HTERT RPE-1 (cell line): ENCODE results near the gene IQCB1.
"Not testable (repeated sequence)": the region's sequence is repeated elsewhere in the genome, so short reads cannot be mapped to it uniquely, and the experiment has no call there.

Experiments
- in situ Hi-C: fragments of 300-500 bp; cut with MboI; formaldehyde crosslinking; loops from 4 replicates; pipeline ENCODE4 v1.14.3; 2020; ENCODE audit warnings: low sequenced_read_pairs

IQCB1 gene, protein sequence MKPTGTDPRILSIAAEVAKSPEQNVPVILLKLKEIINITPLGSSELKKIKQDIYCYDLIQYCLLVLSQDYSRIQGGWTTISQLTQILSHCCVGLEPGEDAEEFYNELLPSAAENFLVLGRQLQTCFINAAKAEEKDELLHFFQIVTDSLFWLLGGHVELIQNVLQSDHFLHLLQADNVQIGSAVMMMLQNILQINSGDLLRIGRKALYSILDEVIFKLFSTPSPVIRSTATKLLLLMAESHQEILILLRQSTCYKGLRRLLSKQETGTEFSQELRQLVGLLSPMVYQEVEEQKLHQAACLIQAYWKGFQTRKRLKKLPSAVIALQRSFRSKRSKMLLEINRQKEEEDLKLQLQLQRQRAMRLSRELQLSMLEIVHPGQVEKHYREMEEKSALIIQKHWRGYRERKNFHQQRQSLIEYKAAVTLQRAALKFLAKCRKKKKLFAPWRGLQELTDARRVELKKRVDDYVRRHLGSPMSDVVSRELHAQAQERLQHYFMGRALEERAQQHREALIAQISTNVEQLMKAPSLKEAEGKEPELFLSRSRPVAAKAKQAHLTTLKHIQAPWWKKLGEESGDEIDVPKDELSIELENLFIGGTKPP

DNA sequence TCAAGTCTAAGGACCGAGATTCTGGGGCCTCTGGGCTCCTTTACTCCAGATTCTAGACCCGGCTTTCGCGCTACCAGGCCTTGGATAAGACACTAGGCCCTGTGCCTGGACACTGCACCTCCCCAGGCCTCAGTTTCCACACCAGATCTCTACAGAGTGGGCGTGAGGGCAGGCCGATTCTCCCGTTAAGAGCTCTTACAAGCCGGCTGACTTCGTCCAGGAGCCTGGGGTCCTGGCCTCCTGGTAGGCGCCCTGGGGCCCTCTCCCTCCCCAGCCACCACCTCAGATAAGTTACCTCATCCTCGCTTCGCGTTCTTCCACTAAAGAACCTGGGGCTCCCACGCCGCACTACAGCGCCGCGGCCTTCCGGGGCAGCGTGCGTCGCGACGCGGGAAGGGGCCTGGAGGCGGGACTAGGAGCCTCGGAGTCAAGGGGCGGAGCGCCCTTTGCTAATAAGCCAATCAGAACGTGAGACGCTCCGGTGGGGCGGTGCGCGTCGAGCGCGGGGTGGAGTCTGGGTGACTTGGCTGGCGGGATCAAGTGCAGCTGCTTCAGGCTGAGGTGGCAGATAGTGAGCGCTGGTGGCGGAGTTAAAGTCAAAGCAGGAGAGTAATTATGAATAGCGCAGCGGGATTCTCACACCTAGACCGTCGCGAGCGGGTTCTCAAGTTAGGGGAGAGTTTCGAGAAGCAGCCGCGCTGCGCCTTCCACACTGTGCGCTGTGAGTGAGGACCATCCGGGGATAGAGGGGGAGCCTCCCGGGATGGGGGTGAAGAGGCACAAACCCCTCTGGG, at the start of gene IQCB1, which contains the start of gene EAF2:
IQCB1 (minus strand) TSS at position 390 of the 794 bp plus-strand sequence. CDS start 6,100 bp downstream, outside the sequence.
EAF2 (plus strand) TSS at position 539 of the 794 bp plus-strand sequence; CDS start at position 616, 77 bp downstream.
- in situ Hi-C loops = no loop called here

DNA sequence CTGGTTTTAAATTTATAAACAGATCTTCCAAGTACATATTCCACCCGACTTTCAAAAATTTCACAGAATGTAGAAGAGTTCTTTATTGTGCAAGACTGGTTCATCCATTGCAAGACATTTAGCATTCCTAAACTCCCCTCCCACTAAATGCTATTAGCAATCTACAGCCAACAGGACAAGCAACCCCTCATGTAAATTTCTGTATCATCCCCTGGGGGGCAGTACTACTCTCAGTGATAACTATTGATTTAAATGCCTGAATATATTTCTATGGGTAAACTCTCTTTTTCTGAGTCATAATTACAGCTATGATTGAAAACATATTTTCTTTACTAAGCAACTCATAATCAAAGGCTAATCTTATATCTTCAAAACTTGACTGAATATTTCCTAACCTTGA, 48.6 kb upstream of the IQCB1 start:
- in situ Hi-C loops = no loop called here

DNA sequence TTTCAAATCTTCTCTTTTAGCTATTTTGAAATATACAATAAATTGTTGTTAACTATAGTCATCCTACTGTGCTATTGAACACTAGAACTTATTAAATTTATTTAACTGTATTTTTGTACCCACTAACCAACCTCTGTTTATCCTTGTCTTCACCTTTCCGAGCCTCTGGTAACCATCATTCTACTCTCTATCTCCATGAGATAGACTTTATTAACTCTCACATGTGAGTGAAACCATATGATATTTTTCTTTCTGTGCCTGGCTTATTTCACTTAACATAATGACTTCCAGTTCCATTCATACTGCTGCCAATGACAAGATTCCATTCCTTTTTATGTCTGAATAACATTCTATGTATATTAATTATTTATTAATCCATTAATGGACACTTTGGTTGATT, 43.6 kb upstream of the IQCB1 start:
- in situ Hi-C loops = no loop called here

DNA sequence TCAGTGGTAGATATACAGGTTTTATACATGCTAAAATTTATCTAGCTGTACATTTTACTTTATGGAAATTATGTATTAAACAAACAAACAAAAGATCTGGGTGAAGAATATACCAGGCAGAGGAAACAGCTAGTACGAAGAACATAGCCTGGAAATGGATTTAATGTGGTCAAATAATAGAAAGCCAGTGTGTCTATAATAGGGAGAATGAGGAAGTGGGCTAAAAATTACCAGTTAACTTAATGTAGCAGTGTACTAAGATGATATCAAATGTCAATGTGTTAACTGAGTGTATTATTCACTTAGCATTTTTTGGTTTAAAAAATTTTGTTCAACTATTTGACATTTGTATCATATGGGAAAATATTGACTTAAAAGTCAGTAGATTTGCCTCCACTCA, 36.6 kb upstream of the IQCB1 start:
- in situ Hi-C loops = no loop called here

DNA sequence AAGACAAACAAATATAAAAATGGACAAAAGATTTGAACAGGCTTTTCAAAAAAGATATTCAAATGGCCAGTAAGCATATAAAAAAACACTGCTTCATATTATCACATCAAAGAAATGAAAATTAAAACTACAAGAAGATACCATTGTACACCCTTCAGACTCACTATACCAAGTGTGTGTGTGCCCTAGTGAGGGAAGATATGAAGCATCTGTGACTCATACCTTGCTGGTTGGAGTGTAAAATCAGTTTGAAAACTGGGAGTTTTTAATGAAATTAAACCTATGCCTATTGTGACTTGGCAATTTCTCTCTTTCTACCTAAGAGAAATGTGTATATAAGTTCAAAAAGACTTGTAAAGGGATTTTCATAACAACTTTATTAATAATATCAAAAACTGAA, 35.9 kb upstream of the IQCB1 start:
- in situ Hi-C loops = no loop called here

DNA sequence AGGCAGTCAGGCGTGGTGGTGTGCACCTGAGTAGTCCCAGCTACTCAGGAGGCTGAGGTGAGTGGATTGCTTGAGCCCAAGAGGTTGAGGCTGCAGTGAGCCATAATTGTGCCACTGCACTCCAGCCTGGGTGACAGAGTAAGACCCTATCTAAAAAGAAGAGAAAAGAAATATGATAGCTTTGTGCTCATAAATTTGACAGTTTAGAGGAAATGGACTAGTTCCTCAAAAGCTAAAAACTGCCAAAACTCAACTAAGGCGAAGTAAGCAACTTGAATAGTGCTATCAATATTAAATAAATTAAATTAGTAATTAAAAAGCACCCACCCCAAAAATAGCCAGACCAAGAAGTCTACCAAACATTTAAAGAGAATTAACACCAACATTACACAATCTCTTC, 34.9 kb upstream of the IQCB1 start:
- in situ Hi-C loops = no loop called here

DNA sequence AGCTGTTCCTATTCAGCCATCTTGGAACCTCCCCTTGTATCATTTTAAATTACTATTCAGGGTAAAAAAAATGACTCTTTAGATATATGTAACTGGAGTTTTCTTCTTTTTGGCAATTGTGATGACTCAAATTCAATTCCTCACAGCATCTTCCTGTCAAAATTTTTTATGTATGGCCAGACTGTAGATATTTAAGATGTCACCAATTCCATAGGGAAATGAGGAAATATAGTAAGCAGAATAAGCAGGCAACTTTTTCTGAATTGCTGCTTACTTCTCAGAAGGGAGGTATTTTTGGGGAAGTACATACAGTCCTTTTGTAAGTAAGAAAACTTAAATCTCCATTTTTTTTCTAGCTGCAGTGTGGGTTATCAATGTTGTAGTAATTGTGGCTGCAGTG, 28.9 kb upstream of the IQCB1 start:
- in situ Hi-C loops = no loop called here

DNA sequence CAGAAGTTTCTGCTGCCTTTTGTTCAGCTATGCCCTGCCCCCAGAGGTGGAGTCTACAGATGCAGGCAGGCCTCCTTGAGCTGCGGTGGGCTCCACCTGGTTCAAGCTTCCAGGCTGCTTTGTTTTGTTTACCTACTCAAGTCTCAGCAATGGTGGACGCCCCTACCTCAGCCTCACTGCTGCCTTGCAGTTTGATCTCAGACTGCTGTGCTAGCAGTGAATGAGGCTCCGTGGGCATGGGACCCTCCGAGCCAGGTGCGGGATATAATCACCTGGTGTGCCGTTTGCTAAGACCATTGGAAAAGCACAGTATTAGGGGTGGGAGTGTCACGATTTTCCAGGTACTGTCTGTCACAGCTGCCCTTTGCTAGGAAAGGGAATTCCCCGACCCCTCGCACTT, 28.4 kb upstream of the IQCB1 start:
- in situ Hi-C loops = not testable (repeated sequence)

DNA sequence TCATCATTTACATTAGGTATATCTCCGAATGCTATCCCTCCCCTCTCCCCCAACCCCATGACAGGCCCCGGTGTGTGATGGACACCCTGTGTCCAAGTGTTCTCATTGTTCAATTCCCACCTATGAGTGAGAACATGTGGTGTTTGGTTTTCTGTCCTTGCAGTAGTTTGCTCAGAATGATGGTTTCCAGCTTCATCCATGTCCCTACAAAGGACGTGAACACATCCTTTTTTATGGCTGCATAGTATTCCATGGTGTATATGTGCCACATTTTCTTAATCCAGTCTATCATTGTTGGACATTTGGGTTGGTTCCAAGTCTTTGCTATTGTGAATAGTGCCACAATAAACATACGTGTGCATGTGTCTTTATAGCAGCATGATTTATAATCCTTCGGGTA, 22.9 kb upstream of the IQCB1 start:
- in situ Hi-C loops = not testable (repeated sequence)

DNA sequence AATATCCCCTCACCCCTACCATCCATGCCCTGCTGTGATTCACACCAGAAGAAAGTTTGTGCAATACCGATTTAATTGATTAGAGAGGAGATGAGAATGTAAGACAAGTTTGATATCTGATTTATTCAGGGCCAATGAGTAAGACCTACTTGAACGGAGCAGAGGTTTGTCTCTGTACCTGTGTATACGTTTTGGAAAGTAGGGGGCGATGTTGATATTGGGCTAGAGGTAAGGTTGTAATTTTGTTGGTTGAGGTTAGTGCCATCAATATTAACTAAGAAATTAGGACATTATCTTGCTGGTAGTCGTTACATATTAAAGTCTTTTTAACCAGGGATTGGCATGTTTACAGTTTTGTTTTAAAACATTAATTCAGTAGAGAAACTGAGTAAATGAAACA, 20.7 kb upstream of the IQCB1 start:
- in situ Hi-C loops = no loop called here

DNA sequence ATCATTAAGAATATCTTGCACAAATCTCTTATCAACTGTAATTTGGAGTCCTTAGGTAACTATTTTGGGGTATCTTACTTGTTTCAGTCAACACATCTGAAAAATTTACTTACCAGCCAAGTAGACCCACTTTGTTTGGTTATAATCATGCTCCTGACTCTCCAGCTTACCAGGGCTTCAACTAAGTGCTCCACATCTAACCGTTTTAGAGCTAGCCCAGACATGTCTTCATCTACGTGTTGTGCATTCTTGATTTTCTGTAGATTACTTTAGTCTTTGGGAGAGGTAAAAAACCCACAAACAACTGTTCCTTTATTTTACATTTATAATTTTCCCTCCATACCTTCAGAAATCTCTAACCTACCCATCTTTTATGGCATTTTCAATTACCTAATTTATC, 17.4 kb upstream of the IQCB1 start:
- in situ Hi-C loops = no loop called here

DNA sequence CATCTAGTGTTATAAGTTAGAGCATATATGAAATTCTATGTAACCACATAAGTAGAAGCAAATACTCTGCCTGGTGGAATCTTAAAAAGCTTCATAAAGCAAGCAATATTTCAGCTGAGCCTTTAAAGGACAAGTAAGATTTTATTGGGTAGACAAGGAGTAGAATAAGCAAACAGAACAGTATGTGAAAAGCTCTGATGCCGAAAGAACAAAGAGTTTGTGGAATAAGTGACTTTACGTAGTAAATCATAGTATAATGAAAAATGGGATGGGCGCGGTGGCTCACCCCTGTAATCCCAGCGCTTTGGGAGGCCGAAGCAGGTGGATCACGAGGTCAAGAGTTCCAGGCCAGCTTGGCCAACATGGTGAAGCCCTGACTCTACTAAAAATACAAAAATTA, 10.0 kb upstream of the IQCB1 start:
- in situ Hi-C loops = no loop called here

DNA sequence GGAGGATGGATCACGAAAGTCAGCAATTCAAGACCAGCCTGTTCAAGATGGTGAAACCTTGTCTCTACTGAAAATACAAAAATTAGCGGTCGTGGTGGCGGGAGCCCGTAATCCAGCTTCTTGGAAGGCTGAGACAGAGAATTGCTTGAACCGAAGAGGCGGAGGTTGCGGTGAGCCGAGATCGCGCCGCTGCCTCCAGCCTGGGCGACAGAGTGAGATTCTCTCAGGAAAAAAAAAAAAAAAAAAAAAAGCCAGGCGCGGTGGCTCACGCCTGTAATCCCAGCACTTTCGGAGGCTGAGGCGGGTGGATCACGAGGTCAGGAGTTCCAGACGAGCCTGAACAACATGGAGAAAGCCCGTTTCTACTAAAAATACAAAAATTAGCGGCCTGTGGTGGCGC, 5.1 kb upstream of the IQCB1 start:
- in situ Hi-C loops = no loop called here

DNA sequence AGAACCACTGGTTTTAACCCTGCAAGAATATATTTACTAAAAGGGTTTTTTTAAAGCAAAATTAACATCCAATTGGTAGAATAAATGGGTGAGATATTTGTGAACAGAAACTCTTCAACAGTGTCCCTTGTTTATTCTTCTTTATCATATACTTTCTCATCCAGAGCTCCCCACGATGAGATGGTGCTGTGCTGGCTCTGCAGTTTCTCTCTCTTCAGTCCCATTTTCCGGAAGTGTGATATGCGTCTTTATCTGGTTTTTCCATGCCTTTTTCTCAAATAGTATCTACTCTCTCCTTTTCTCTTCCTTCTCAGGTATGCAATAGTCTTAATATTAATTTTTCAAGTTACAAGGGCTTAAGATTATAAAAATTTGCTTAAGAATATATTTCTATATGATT, 1.6 kb upstream of the IQCB1 start:
- in situ Hi-C loops = no loop called here

DNA sequence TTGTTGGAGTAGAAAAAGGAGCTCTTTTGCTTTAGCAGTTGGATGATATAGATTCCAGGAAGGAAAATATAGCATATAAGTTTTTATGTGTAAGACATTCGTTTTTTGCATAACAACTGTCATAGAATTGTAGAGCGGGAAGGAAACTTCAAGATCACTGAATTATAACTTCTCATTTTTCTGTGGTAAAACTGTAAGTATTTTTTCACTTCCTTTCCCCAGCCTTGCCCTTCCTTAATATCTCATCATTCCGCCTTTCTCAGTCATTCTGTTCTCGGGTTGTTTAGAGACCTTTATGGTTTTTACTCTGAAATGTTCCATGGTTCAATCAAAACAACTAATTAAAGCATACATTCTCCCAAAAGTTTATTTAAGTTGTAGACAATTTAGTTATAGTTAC, 1.2 kb upstream of the IQCB1 start:
- in situ Hi-C loops = no loop called here

DNA sequence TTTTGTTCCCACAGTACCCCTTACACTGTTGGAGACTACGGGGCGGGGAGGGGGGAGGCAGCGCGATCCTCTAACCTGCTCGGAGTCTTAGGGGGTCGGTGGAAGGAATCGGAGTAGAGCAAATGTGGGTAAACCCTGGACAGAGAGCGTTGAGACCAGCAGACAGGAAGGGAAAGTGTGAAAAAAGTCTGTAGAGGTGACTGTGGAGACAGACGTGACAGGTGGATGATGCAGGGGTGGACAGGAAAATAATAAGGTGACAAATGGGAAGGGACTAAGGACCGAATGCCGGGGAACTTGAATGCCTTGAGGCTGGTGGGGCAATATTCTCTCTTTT, 573 bp upstream of the IQCB1 start:
- in situ Hi-C loops = no loop called here

DNA sequence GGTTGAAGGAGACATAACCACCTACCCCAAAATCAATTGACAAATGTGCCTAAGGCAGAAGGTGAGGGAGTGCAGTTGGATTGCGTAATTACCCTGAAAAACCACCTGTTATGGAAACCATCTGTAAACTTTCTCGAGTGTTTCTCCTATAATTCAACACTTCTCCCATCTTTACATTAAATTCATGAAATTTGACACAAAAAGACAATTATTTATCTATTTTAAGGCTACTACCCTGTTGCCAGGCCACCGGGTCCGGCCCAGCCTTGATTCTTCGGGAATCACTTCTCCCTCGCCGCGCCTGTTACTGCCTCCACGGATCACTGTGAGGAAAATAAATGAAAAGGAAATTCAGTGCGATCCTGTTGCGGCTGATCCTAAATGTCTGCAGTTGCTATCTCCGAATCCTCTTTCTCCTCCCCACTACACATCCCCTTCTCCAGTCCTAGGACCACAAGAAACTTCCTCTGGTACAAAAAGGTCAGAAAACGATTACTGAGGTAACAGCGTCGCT, 646 bp downstream of the IQCB1 start:
- in situ Hi-C loops = no loop called here

DNA sequence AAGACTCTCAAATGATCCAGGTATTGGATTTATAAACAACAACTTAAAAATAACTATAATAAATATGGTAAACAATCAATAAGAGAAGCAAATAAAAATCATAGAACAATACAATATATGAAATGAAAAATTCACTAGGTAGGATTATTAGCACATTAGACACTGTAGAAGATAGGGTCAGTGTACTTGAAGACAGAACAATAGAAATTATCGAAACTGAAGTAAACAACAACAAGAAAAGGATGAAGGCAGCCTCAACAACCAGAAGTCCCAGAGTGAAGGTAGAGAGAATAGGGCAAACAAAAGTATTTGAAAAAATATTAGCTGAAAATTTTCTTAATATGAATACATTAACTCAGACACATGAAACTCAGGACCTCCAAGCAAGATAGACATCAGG, 11.9 kb downstream of the IQCB1 start:
- in situ Hi-C loops = no loop called here

DNA sequence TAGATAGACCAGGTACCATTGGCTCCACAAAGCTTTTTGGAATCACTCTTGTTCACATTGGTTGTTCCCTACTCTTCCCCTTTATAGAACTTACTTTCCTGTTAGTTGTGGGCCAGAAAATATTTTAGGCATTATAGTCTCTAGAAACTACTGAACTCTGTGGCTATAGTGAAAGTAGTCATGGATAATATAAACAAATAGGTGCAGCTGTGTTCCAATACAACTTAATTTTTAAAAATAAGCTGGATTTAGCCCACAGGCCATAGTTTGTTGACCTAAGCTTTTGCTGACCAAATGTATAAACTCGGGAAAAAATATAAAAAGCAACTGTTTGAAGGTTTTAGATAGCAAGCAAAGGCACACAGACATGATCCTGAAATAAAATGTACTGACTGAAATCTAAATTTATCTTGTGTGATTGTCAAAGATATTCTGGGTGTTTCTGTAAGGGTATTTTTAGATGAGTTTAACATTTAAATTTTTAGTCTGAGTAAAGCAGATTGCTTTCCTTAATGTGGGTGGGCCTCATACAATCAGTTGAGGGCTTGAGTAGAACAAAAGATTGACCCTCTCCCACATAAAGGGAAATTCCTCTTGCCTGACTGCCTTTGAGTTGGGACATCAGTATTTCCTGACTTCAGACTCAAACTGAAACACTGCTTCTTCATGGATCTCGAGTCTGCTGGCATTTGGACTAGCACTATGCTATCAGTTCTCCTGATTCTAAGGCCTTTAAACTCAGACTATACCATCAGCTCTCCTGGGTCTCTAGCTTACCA, 13.2 kb downstream of the IQCB1 start:
- in situ Hi-C loops = no loop called here

DNA sequence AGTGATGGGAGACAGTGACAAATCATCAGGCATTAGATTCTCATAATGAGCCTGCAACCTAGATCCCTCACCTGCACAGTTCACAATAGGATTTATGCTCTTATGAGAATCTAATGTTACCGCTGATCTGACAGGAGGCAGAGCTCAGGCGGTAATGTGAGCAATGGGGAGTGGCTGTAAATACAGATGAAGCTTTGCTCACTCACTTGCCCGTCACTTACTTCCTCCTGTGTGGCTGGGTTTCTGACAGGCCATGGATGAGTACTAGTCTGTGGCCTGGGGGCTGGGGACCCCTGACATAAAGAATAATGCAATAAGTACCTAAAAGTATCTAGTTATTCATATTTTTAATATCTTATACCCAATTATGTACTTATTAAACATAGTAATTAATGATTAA, 15.6 kb downstream of the IQCB1 start:
- in situ Hi-C loops = no loop called here

DNA sequence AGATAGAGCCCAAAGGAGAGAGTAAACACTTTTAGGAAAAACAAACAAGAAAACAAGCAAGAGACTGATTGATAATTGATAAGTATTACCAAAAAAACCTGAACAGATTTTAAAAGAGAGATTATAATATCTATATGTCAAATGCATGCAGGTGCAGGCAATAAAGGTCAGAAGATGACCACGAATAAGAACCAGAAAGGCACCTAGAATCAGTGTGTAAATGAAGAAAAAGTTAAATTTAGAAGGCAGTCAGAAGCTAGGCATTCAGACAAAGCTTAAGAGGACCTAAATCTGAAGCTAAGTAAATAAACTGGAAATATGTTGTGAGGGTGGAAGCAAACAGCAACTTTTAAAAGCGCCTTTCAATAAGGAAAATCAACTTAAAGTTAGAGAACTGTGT, 16.3 kb downstream of the IQCB1 start:
- in situ Hi-C loops = no loop called here
